HL-60 (cell line): Measurements from ENCODE around the gene JARID2.

Source experiments
- POLR2AphosphoS5 ChIP-seq: IDR thresholded peaks from 2 replicates; pipeline ENCODE4 v1.6.1; 2012; ENCODE audit warnings: low read depth
- SPI1 ChIP-seq: IDR thresholded peaks from 2 replicates; pipeline ENCODE4 v1.6.1; 2012; ENCODE audit warnings: low read depth, mild to moderate bottlenecking, borderline replicate concordance
- TF ChIP-seq, protein P1 (sequence below): IDR thresholded peaks from one replicate; pipeline ENCODE4 v1.5.1; 2011; ENCODE audit warnings: low read length, control low read depth, inconsistent platforms; ENCODE audit not compliant: insufficient read depth

GRCh38 chr6:15524861-15525401, 279.1 kb downstream of the JARID2 start:
- TF ChIP-seq SPI1 (no peak), POLR2AphosphoS5 (no peak)
- TF ChIP-seq, protein P1, sequence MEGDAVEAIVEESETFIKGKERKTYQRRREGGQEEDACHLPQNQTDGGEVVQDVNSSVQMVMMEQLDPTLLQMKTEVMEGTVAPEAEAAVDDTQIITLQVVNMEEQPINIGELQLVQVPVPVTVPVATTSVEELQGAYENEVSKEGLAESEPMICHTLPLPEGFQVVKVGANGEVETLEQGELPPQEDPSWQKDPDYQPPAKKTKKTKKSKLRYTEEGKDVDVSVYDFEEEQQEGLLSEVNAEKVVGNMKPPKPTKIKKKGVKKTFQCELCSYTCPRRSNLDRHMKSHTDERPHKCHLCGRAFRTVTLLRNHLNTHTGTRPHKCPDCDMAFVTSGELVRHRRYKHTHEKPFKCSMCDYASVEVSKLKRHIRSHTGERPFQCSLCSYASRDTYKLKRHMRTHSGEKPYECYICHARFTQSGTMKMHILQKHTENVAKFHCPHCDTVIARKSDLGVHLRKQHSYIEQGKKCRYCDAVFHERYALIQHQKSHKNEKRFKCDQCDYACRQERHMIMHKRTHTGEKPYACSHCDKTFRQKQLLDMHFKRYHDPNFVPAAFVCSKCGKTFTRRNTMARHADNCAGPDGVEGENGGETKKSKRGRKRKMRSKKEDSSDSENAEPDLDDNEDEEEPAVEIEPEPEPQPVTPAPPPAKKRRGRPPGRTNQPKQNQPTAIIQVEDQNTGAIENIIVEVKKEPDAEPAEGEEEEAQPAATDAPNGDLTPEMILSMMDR: no peak
